IPS DF 19.7 (cell line): Measurements from ENCODE around the gene PWP2.
"Not testable (repeated sequence)": the region's sequence is repeated elsewhere in the genome, so short reads cannot be mapped to it uniquely, and the experiment has no call there.

Source experiments
- DNase-seq: peaks from one replicate; pipeline ENCODE4 v3.0.0-alpha.2; 2013; ENCODE audit warnings: low read depth, low spot score

Gene PWP2

GRCh38 chr21:44138039-44138438 is 30.8 kb downstream of the PWP2 start:
- not testable (repeated sequence) for DNase-seq

DNA sequence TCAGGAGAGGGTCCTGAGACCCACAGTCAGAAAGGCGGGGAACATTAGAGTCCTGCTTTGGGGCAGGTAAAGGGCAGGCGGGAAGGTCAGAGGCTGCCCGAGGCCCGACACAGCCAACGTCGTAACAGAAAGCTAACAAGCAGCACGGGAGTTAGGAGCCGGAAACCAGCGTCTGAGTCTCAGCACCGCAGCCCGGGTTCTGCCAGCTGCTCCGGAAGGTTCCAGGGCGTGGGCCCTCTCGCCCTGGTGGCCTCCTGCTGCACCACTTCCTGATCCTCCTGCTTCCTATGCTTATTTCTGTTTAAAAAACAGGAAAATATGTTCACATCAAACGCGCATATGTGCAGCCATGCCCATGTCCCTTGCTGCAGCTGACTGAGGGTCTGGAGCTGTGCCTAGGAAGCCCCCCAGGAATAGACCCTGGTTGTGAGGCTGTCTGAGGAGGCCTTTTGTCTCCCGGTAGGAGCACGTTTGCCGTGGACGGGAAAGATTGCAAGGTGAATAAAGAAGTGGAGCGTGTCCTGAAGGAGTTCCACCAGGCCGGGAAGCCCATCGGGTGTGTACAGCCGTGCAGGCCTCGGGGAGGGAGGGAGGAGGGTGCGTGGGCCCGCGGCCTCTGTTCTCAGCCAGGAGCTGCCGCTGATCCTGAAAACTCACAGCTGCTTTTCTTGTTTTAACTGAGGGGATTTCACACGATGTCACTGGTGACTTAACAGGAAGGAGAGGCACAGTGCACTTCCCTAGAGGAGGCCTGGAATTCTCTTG is 32.8 kb downstream of the PWP2 start:
- DNase-seq = not testable (repeated sequence)

- not testable (repeated sequence) for DNase-seq
Measured at GRCh38 chr21:44140552-44140932, 33.3 kb downstream of the PWP2 start.

DNA sequence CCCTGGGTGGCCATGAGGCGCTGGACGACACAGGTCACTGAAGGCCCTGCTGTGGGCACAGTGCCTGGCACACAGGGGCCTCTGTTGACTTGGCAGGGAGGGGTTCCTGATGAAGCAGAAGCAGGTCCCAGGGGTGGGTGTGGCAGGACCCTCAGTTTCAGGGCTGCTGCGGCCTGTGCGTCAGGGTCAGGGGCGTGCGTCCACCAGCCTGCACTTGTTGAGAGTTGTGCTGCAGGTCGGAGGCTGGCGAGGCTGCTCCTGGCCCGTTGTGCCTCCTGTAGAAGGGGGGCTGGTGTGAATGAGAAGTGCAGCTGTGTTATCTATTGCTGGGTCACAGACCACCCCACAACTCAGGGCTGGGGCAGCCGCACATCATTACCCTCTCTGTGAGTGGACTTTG is 35.3 kb downstream of the PWP2 start:
- not testable (repeated sequence) for DNase-seq

GRCh38 chr21:44143380-44143779 is 36.2 kb downstream of the PWP2 start:
- DNase-seq = not testable (repeated sequence)

- not testable (repeated sequence) for DNase-seq
Measured at GRCh38 chr21:44143996-44144395, 36.8 kb downstream of the PWP2 start.

DNA sequence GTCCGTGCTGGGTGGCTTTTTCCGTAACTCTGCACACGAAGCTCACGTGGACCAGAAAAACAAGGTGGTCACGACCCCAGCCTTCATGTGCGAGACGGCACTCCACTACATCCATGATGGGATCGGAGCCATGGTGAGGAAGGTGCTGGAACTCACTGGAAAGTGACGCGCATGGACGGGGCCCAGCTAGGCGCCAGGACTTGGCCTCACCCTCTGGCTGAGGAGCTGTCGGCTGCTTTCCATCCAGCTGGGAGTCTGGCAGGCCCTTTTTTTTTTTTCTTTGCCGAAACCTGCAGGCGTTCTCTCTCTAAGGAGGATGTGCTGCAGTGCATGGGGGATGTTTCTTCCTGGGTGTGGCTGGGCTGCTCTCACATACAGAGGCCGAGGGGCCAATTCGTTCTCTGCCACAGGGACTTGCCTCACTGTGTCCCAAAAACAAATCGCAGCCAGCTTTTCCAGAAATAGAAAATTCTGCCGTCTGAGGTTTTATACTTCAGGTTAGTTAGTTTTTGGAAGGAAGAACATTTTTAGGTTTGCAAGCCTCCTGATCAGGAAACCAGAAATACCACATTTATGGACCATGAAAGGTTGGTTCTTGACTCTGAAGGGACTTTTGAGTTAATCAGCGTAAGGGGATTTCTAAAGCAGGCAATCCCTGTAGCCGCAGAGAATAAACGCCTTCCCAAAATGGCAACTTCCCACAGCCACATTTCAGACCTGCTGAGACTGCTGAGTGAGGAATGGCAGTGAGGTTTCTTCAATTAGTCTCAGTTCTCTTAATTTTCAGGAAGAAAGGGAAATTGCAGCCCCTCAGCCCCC is 37.8 kb downstream of the PWP2 start:
- not testable (repeated sequence) for DNase-seq

DNA sequence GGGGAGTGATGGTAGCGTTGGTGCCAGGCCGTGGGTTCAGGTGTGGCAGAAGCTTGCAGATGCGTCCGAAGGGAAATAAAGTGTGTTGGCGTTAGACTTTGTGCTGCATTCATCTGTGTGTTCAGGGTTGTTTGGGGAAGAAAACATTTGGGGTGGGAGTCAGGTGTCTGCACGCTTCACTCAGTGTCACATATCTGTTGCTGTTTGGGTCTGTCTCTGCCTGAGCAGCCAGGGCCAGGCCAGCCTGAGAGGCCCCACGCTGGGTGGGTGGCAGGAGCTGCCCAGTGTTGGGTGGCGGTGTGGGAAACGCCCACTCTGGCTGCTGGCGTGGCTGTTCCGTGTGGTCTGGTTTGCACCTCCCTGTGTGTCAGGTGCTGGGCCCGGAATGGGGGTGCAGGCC is 38.4 kb downstream of the PWP2 start:
- DNase-seq = not testable (repeated sequence)

DNA sequence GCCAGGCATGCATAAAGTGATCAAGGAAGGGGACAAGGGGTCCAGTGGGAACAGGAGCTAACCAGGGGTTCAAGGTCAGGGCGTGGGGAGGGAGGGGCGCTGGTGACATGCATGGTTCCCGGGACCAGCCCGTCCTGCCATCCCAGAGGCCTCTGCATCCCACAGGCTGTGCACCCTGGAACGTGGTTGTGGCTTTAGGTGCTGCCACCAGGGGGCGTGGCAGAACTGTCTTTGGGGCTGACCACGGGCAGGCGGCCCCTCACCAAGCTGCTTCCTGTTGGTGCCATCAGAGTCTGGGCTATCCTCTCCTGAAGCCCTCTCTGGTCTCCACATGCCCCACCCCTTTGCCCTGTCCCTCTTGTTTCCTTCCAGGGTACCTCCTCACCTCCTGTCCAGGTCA is 39.9 kb downstream of the PWP2 start:
- DNase-seq = not testable (repeated sequence)

GRCh38 chr21:44150255-44150654 is 43.1 kb downstream of the PWP2 start:
- not testable (repeated sequence) for DNase-seq

DNA sequence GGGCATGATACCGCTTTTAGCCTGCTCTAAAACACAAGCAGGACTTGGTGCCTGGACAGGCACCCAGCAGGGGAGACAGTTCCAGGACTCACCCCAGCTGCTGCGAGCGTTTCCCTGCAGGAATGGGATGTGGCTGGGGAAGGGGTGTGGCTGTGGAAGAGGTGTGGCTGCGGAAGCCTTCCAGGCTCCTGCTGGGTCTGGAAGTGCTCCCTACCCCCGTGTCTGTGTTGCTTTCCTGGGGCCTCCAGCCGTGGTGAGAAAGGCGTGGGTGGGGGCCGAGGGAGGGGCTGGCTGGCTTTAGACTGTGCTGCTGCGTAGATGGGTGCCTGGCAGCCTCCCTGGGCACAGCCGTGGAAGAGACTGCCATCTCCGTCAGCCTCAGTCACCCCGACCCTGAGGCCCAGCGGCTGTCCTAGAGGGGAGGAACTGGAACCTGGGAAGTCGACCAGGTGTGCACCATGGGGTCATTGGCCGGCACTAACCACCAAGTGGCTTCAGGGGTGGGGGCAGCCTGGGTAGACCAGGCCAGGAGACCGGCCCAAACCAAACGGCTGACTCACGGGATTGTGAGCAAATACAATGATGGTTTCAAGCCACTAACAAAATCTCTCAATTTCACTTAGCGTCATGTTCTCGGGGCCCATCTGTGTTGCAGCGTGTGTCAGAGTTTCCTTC is 46.2 kb downstream of the PWP2 start:
- DNase-seq = not testable (repeated sequence)

GRCh38 chr21:44153889-44154228 is 46.7 kb downstream of the PWP2 start:
- not testable (repeated sequence) for DNase-seq

DNA sequence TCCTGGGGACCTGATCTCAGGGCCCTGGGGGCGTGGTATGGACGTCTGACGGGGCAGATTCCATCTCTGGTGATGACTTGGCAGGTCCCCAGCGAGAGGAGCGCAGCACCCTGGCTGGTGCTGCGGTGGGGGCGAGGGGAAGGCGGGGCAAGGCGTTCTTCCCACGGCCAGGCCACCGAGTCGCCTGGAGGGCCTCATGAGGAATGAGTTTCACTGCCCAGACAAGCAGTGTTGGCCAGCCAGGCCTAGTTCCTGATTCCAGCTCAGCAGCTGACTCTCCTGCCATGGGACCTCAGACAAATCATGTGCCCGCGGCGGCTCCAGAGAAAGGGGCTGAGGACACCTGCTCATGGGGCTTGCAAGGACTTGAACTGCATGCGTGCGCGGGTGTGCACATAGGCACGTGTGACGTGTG is 47.6 kb downstream of the PWP2 start:
- not testable (repeated sequence) for DNase-seq

GRCh38 chr21:44155231-44155993 is 48.2 kb downstream of the PWP2 start:
- not testable (repeated sequence) for DNase-seq

- DNase-seq = not testable (repeated sequence)
Measured at GRCh38 chr21:44155994-44156380, 48.8 kb downstream of the PWP2 start.

DNA sequence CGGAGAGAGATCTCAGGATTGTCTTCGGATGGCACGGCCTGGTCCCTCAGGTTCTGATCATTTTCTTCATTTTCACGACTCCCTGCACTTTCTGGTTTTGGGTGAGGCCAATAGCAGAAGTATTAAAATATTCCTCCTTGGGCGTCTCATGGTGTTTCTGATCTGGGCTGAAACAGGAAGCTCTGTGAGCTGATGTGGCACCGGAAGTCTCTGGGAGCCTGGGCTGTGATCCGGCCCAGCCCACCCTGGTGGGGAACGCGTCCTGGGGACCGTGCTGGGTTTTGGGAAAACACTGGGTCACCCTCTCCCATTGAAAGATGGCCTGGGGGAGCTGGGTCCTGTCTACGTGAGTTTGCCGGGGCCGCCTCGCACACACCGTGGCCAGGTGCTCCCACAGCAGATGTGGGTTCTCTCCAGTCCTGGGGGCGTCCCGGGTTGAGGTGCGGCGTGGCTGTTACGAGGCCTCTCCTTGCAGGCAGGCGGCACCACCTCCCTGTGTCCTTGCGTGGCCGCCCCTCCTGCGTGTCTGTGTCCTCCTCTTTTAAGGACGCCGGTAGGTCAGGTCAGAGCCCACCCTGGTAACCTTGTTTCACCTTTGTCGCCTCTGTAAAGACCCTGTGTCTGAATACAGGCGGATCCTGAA is 50.4 kb downstream of the PWP2 start:
- DNase-seq = not testable (repeated sequence)

- not testable (repeated sequence) for DNase-seq
Measured at GRCh38 chr21:44158082-44158468, 50.9 kb downstream of the PWP2 start.

DNA sequence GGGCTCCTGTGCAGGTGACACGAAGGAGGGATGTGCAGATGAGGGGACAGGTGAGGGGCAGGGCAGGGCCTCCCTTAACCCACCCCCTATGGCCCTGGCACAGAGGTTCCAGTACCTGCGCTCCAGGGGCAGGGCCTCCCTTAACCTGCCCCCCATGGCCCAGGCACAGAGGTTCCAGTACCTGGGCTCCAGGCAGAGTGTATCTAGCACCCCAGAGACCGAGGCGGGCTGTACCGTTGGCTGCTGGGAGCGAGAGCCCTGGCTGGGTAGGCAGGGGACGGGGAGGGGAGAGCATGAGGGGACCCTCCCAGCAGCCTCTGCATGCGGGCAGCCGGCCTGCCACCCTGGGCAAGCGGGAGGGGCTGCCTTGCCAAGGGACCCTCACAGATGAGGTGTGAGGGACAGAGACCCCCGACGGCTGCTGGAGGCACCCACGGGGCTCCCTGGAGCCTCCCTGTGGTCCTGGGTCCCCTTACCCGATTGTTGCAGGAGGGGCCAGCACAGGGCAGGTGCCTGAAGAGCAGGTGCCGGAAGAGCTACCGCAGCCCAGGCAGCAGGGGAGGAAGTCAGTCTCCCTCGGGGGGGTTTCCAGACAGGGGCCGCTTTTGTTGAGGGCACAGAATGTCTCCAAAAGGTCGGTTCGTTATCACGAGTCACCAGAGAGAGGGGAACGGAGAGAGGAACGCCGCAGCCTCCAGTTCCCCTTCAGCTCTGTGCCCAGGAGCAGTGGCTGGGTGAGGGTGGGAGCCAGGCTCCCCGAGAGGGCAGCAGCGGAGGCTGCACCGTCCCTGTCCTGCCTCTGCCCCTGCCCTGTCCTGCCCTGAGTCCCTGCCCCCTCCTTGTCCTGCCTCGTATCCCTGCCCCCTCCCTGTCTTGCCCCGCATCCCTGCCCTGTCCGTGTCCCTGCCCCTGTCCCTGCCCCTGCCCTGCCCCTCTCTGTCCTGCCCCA is 52.4 kb downstream of the PWP2 start:
- not testable (repeated sequence) for DNase-seq

GRCh38 chr21:44160298-44160672 is 53.1 kb downstream of the PWP2 start:
- DNase-seq = not testable (repeated sequence)

GRCh38 chr21:44160821-44161220 is 53.6 kb downstream of the PWP2 start:
- DNase-seq = not testable (repeated sequence)
